ENCODE measurements around the gene TEX52. TPM values are rescaled to one million over a fixed set of nuclear protein-coding genes. Genes with fewer than 3 reads are reported as not detected.

TEX52 gene
- total and polyA plus RNA-seq, 2 donors from 2014 or later = not detected

DNA sequence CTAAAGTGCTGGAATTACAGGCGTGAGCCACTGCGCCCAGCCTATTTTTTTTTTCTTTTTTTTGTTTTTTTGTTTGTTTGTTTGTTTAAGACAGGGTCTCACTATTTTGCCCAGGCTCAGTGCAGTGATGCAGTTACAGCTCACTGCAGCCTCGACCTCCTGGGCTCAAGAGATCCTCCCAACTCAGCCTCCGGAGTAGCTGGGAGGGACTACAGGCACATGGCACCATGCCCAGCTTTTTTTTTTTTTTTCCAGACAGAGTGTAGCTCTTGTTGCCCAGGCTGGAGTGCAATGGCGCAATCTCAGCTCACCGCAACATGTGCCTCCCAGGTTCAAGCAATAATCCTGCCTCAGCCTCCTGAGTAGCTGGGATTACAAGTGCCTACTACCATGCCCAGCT, 50.1 kb downstream of the TEX52 start:
- Histone ChIP-seq H3K4me3 (ENCODE audit: low read length in 3 of 3) (no peak overlapping the region), H3K36me3 (ENCODE audit: control insufficient read depth in 2 of 3, insufficient read depth in 3 of 3, low read length in 3 of 3) (peaks cover 4 to 25% (median 25%) of the 10 kb centered on the region in 3 donors), H3K27ac (ENCODE audit: low read depth in 2 of 2, low read length in 2 of 2) (no peak overlapping the region), H3K9me3 (ENCODE audit: control insufficient read depth in 2 of 3, insufficient read depth in 1 of 3, low read length in 3 of 3) (no peaks in the 10 kb centered on the region), H3K27me3 (ENCODE audit: control insufficient read depth, insufficient read depth, low read length) (no peaks in the 10 kb centered on the region), H3K4me1 (ENCODE audit: control insufficient read depth in 2 of 3, insufficient read depth in 2 of 3, low read depth in 1 of 3, low read length in 3 of 3) (peaks cover 5 to 14% (median 13%) of the 10 kb centered on the region in 3 donors), H3K9ac (ENCODE audit: low read length in 3 of 3) (no peak overlapping the region)
- DNase-seq (no peak), FAIRE-seq (no peak)
- TF ChIP-seq, protein P1, sequence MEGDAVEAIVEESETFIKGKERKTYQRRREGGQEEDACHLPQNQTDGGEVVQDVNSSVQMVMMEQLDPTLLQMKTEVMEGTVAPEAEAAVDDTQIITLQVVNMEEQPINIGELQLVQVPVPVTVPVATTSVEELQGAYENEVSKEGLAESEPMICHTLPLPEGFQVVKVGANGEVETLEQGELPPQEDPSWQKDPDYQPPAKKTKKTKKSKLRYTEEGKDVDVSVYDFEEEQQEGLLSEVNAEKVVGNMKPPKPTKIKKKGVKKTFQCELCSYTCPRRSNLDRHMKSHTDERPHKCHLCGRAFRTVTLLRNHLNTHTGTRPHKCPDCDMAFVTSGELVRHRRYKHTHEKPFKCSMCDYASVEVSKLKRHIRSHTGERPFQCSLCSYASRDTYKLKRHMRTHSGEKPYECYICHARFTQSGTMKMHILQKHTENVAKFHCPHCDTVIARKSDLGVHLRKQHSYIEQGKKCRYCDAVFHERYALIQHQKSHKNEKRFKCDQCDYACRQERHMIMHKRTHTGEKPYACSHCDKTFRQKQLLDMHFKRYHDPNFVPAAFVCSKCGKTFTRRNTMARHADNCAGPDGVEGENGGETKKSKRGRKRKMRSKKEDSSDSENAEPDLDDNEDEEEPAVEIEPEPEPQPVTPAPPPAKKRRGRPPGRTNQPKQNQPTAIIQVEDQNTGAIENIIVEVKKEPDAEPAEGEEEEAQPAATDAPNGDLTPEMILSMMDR (IDR thresholded peaks at IDR 0.05; ENCODE audit: borderline replicate concordance, extremely low read depth, insufficient read depth) = no peak
- intact Hi-C loops (cut with DNase I) = no loop called here

- TF ChIP-seq, protein P1 (IDR thresholded peaks at IDR 0.05; ENCODE audit: borderline replicate concordance, extremely low read depth, insufficient read depth) = no peak
- intact Hi-C loops (cut with DNase I) = no loop called here
- Histone ChIP-seq H3K27ac (ENCODE audit: low read depth in 2 of 2, low read length in 2 of 2) (no peak overlapping the region), H3K27me3 (ENCODE audit: control insufficient read depth, insufficient read depth, low read length) (no peaks in the 10 kb centered on the region), H3K4me1 (ENCODE audit: control insufficient read depth in 2 of 3, insufficient read depth in 2 of 3, low read depth in 1 of 3, low read length in 3 of 3) (peaks cover 5 to 14% (median 10%) of the 10 kb centered on the region in 3 donors), H3K36me3 (ENCODE audit: control insufficient read depth in 2 of 3, insufficient read depth in 3 of 3, low read length in 3 of 3) (peaks cover 7 to 41% (median 40%) of the 10 kb centered on the region in 3 donors), H3K9me3 (ENCODE audit: control insufficient read depth in 2 of 3, insufficient read depth in 1 of 3, low read length in 3 of 3) (no peaks in the 10 kb centered on the region), H3K4me3 (ENCODE audit: low read length in 3 of 3) (no peak overlapping the region), H3K9ac (ENCODE audit: low read length in 3 of 3) (no peak overlapping the region)
- FAIRE-seq (no peak), DNase-seq (peak in 1 of 5 donors; percentile 37)
Observed at GRCh38 chr12:2805143-2805520, 51.7 kb downstream of the TEX52 start.

- Histone ChIP-seq H3K9ac (ENCODE audit: low read length in 3 of 3) (no peak overlapping the region), H3K9me3 (ENCODE audit: control insufficient read depth in 2 of 3, insufficient read depth in 1 of 3, low read length in 3 of 3) (no peaks in the 10 kb centered on the region), H3K27ac (ENCODE audit: low read depth in 2 of 2, low read length in 2 of 2) (peak overlapping the region in 1 of 2 donors; percentile 28), H3K36me3 (ENCODE audit: control insufficient read depth in 2 of 3, insufficient read depth in 3 of 3, low read length in 3 of 3) (peaks cover 7 to 47% (median 46%) of the 10 kb centered on the region in 3 donors), H3K27me3 (ENCODE audit: control insufficient read depth, insufficient read depth, low read length) (no peaks in the 10 kb centered on the region), H3K4me3 (ENCODE audit: low read length in 3 of 3) (no peak overlapping the region), H3K4me1 (ENCODE audit: control insufficient read depth in 2 of 3, insufficient read depth in 2 of 3, low read depth in 1 of 3, low read length in 3 of 3) (peaks cover 5 to 14% (median 10%) of the 10 kb centered on the region in 3 donors)
- intact Hi-C loops (cut with DNase I) = no loop called here
- TF ChIP-seq, protein P1 (IDR thresholded peaks at IDR 0.05; ENCODE audit: borderline replicate concordance, extremely low read depth, insufficient read depth) = no peak
- FAIRE-seq = no peak
- peak in 3 of 5 donors; percentile 39 to 92 (median 68) for DNase-seq
Observed at GRCh38 chr12:2804393-2805142, 52.3 kb downstream of the TEX52 start.

All from kidney (tissue), 14 donors.